Endothelial cell of umbilical vein (primary cell): ENCODE results near the gene CUTA. TPM values are rescaled to one million over a fixed set of nuclear protein-coding genes. Genes with fewer than 3 reads are reported as not detected.

Source experiments
- BruUV-seq: library from RNA; stranded (reverse); fragments of 400-500 nt; replicated peaks from 2 replicates; lab custom pipeline; 2021; lab: Mats Ljungman, UMichigan
- CTCF ChIA-PET: fragments of 300-600, 350-600 bp; sonication (Branson Sonifier 250); formaldehyde crosslinking; loops from one replicate; lab custom pipeline; 2021; ENCODE audit warnings: antibody characterized with exemption, inconsistent platforms; lab: Charles Lee
- POLR2A ChIA-PET: fragments of 300-600, 350-600 bp; sonication (Branson Sonifier 250); formaldehyde crosslinking; loops from one replicate; lab custom pipeline; 2021; ENCODE audit warnings: antibody characterized with exemption, inconsistent platforms; lab: Charles Lee
- DNase-seq: peaks from one replicate; pipeline ENCODE4 v3.0.0-alpha.2; 2011; ENCODE audit warnings: low read depth, low spot score
- FAIRE-seq: peaks from 2 replicates; lab custom pipeline; 2011; peaks lifted over from hg19 to GRCh38; lab: Jason Lieb, UNC
- H2AFZ ChIP-seq: 2 replicates; pipeline ENCODE4 v1.6.0; 2012; ENCODE audit warnings: low read depth, low read length, control low read depth, inconsistent platforms
- H3K27ac ChIP-seq: 2 replicates; pipeline ENCODE4 v1.5.1; 2011; ENCODE audit warnings: low read depth, mild to moderate bottlenecking, control low read depth, low read length, moderate library complexity; ENCODE audit not compliant: insufficient read depth
- H3K27me3 ChIP-seq, 2 experiments: 2 replicates each; pipeline versions ENCODE4 v1.6.0 to v1.6.1; 2011; ENCODE audit warnings: low read length in 2 of 2, mixed read lengths in 1 of 2; ENCODE audit not compliant: control insufficient read depth in 2 of 2, insufficient read depth in 2 of 2
- H3K36me3 ChIP-seq, 2 experiments: 2 replicates in 1 of 2; 3 replicates in 1 of 2; pipeline ENCODE4 v1.5.1; 2011; ENCODE audit warnings: low read length in 2 of 2, mild to moderate bottlenecking in 1 of 2, moderate library complexity in 1 of 2; ENCODE audit not compliant: control insufficient read depth in 2 of 2, insufficient read depth in 2 of 2; ENCODE audit errors: extremely low read depth in 1 of 2
- H3K4me1 ChIP-seq: 3 replicates; pipeline ENCODE4 v1.5.1; 2011; ENCODE audit warnings: mild to moderate bottlenecking, low read length; ENCODE audit not compliant: control insufficient read depth, insufficient read depth; ENCODE audit errors: extremely low read depth
- H3K4me2 ChIP-seq: 2 replicates; pipeline ENCODE4 v1.6.1; 2011; ENCODE audit warnings: low read length, control low read depth, mixed read lengths; ENCODE audit not compliant: insufficient read depth
- H3K4me3 ChIP-seq, 3 experiments: fragments of 200-600 bp in 1 of 3; sonication (generic), shearing (Covaris generic) in 1 of 3; replicated peaks in 1 of 3; 2 replicates each; pipeline ENCODE4 v1.5.1; 2011 to 2016; ENCODE audit warnings: control low read depth in 3 of 3, low read length in 3 of 3, mild to moderate bottlenecking in 2 of 3, inconsistent platforms in 1 of 3, low read depth in 1 of 3, moderate library complexity in 1 of 3; ENCODE audit not compliant: insufficient read depth in 1 of 3
- H3K79me2 ChIP-seq: 2 replicates; pipeline ENCODE4 v1.6.0; 2012; ENCODE audit warnings: low read length, inconsistent platforms; ENCODE audit not compliant: control insufficient read depth, insufficient read depth
- H3K9ac ChIP-seq: replicated peaks from 2 replicates; pipeline ENCODE3; 2011; ENCODE audit warnings: low read length, control low read depth; ENCODE audit not compliant: insufficient read depth; ENCODE audit errors: extremely low read depth
- H3K9me1 ChIP-seq: replicated peaks from 3 replicates; pipeline ENCODE4 v1.6.0; 2011; ENCODE audit warnings: mild to moderate bottlenecking, low read length; ENCODE audit not compliant: control insufficient read depth, insufficient read depth; ENCODE audit errors: extremely low read depth
- H3K9me3 ChIP-seq: replicated peaks from 2 replicates; pipeline ENCODE4 v1.5.1; 2012; ENCODE audit warnings: low read length, inconsistent platforms; ENCODE audit not compliant: control insufficient read depth, insufficient read depth
- H4K20me1 ChIP-seq: replicated peaks from 2 replicates; pipeline ENCODE3; 2011; ENCODE audit warnings: mild to moderate bottlenecking, low read length; ENCODE audit not compliant: control insufficient read depth, insufficient read depth; ENCODE audit errors: extremely low read depth
- POLR2A ChIP-seq: IDR thresholded peaks from 2 replicates; pipeline ENCODE4 v1.6.1; 2012; ENCODE audit warnings: low read depth, mild to moderate bottlenecking, control low read depth, low read length
- dilution Hi-C: fragments of 300-500 bp; cut with MboI; formaldehyde crosslinking; loops from one replicate; pipeline ENCODE4 v1.15.0; 2019; ENCODE audit warnings: low sequenced_read_pairs; ENCODE audit not compliant: extremely low pct_ligation_motif_present
- intact Hi-C: fragments of 100-400 bp; cut with micrococcal nuclease; formaldehyde crosslinking; loops from one replicate; pipeline ENCODE4 v1.10.0; 2022
- polyA plus RNA-seq, 4 experiments: library from polyadenylated mRNA; depleted of rRNA in 3 of 4; stranded (reverse) in 3 of 4; unstranded in 1 of 4; fragments of >200 nt; gene quantifications; 2 replicates each; pipeline versions ENCODE4 v1.2.1 to v1.2.3, GENCODE V29; 2011 to 2012; ENCODE audit warnings: missing spikeins in 1 of 4
- total RNA-seq: library from RNA; stranded (reverse); gene quantifications from 2 replicates; pipeline ENCODE4 v1.2.3, GENCODE V29; 2021
- TF ChIP-seq, protein P1 (sequence below): IDR thresholded peaks from 2 replicates; pipeline ENCODE4 v1.6.1; 2011; ENCODE audit not compliant: insufficient read depth, insufficient read length
- TF ChIP-seq, protein P2 (sequence below), 2 donors: IDR thresholded peaks; 1 replicate in 1 of 2; 2 replicates in 1 of 2; pipeline ENCODE4 v1.5.1; 2011; ENCODE audit warnings: low read length in 2 of 2, mild to moderate bottlenecking in 2 of 2, moderate library complexity in 2 of 2, control low read depth in 1 of 2, inconsistent platforms in 1 of 2, low read depth in 1 of 2; ENCODE audit not compliant: insufficient read depth in 1 of 2; ENCODE audit errors: extremely low read depth in 1 of 2

Gene CUTA
- total and polyA plus RNA-seq, 2 donors (not counting 3 experiments of a cell fraction or from before 2014, with no cell fraction given) = 133 to 202 TPM

DNA sequence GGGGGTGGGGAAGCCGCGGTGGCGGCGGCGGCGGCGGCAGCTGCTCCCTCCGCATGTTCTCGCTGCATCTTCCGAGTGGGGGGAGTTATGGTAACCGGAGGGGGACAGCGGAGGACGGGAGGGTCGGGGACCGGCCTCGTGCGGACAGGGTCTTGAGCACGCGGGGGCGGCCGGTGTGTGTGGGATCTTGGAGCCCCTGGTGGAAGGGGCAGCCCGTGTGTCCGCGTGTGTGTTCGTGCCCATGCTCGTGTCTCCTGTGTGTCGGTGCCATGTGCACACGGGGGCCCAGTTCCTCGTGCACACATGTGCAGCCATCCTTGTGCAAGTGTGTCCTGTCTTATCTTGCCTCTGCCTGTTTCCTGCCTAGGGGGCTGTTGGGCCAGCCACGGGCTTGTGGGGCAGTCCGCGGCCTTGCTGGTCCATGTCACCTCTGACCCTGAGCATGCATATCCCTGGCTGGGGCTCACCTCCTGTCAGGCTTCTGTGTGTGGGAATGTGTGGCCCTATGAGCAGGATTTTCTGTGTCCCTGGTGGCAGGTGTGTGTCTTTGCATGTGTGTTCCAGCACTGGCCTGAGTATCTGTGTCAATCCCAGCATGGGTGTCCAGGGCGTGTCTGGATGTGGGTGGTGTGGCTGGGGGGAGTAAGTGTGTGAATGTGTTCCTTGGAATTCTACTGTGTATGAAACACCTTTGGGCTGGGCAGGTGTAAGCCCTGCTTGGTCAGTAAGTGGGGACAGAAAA lies 10.5 kb upstream of the CUTA start:
- Histone ChIP-seq H4K20me1 (no peaks in the 10 kb centered on the region), H3K79me2 (no peaks in the 10 kb centered on the region), H3K9me3 (no peaks in the 10 kb centered on the region), H3K4me1 (peaks cover 33% of the 10 kb centered on the region), H3K27me3 (peaks cover 0 to 1% of the 10 kb centered on the region in 2 experiments), H3K27ac (no peak overlapping the region), H3K36me3 (no peaks in the 10 kb centered on the region), H3K4me2 (peak overlapping the region; percentile 33), H3K9me1 (no peaks in the 10 kb centered on the region), H3K9ac (no peak overlapping the region), H2AFZ (peak overlapping the region; percentile 49), H3K4me3 (peak overlapping the region in 1 of 3 experiments; percentile 52)
- POLR2A ChIA-PET = no interaction called here
- intact Hi-C loops = loop anchor here (2.0 to 5.0 kb wide), 2 partner anchors 156 to 192 kb away; partner anchors contain the start of genes ITPR3, RPS18 and VPS52
- no peak for FAIRE-seq
- no TSS peak for BruUV-seq
- DNase-seq = peak; percentile 36
- dilution Hi-C loops = no loop called here
- no peak for TF ChIP-seq POLR2A
- TF ChIP-seq, protein P1, sequence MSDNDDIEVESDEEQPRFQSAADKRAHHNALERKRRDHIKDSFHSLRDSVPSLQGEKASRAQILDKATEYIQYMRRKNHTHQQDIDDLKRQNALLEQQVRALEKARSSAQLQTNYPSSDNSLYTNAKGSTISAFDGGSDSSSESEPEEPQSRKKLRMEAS = peak; percentile 63
- TF ChIP-seq, protein P2, sequence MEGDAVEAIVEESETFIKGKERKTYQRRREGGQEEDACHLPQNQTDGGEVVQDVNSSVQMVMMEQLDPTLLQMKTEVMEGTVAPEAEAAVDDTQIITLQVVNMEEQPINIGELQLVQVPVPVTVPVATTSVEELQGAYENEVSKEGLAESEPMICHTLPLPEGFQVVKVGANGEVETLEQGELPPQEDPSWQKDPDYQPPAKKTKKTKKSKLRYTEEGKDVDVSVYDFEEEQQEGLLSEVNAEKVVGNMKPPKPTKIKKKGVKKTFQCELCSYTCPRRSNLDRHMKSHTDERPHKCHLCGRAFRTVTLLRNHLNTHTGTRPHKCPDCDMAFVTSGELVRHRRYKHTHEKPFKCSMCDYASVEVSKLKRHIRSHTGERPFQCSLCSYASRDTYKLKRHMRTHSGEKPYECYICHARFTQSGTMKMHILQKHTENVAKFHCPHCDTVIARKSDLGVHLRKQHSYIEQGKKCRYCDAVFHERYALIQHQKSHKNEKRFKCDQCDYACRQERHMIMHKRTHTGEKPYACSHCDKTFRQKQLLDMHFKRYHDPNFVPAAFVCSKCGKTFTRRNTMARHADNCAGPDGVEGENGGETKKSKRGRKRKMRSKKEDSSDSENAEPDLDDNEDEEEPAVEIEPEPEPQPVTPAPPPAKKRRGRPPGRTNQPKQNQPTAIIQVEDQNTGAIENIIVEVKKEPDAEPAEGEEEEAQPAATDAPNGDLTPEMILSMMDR (IDR thresholded peaks at IDR 0.05; ENCODE audit: extremely low read depth in 1 of 2, insufficient read depth in 1 of 2, low read depth in 1 of 2, low read length in 2 of 2) = peak; percentile 38 to 55
- CTCF ChIA-PET = interaction anchor here (0.6 kb wide), 1 partner anchor 38 kb away, joined by 3 read pairs; no protein-coding TSS in a partner anchor
